Liver (tissue), 9 donors: Measurements from ENCODE around the gene LTV1. TPM values are rescaled to one million over a fixed set of nuclear protein-coding genes. Genes with fewer than 3 reads are reported as not detected.

Experiments
- DNase-seq: peaks from one replicate; pipeline ENCODE4 v3.0.0-alpha.2; 2017; ENCODE audit warnings: low spot score
- H3K27ac ChIP-seq, 2 donors: one replicate each; pipeline ENCODE4 v1.7.0; 2013; ENCODE audit warnings: inconsistent platforms in 2 of 2, low read length in 2 of 2, control low read depth in 1 of 2, low read depth in 1 of 2, mild to moderate bottlenecking in 1 of 2
- H3K27me3 ChIP-seq, 4 donors: one replicate each; pipeline versions ENCODE4 v1.6.1 to v1.7.0; 2013; ENCODE audit warnings: low read length in 3 of 4, inconsistent platforms in 1 of 4, mild to moderate bottlenecking in 1 of 4, moderate library complexity in 1 of 4; ENCODE audit not compliant: control insufficient read depth in 4 of 4, insufficient read depth in 4 of 4
- H3K36me3 ChIP-seq, 4 donors: one replicate each; pipeline versions ENCODE4 v1.6.1 to v1.7.0; 2013; ENCODE audit warnings: low read length in 3 of 4, mild to moderate bottlenecking in 3 of 4, low read depth in 1 of 4, moderate library complexity in 1 of 4; ENCODE audit not compliant: control insufficient read depth in 4 of 4, insufficient read depth in 3 of 4
- H3K4me1 ChIP-seq, 4 donors: one replicate each; pipeline versions ENCODE4 v1.6.1 to v1.7.0; 2013; ENCODE audit warnings: low read length in 3 of 4, mild to moderate bottlenecking in 3 of 4, moderate library complexity in 1 of 4; ENCODE audit not compliant: control insufficient read depth in 4 of 4, insufficient read depth in 4 of 4
- H3K4me3 ChIP-seq, 3 donors: one replicate each; pipeline versions ENCODE4 v1.6.1 to v1.7.0; 2013; ENCODE audit warnings: low read length in 3 of 3, control low read depth in 1 of 3, low read depth in 1 of 3, mild to moderate bottlenecking in 1 of 3
- H3K9ac ChIP-seq, 2 donors: one replicate each; pipeline ENCODE4 v1.7.0; 2013; ENCODE audit warnings: low read length in 2 of 2, mild to moderate bottlenecking in 2 of 2, moderate library complexity in 2 of 2, control low read depth in 1 of 2, low read depth in 1 of 2
- H3K9me3 ChIP-seq, 4 donors: one replicate each; pipeline versions ENCODE4 v1.6.1 to v1.7.0; 2013; ENCODE audit warnings: low read length in 3 of 4; ENCODE audit not compliant: control insufficient read depth in 4 of 4
- ATF3 ChIP-seq: IDR thresholded peaks from 2 replicates; pipeline ENCODE4 v1.6.1; 2016; ENCODE audit warnings: antibody characterized with exemption
- CTCF ChIP-seq: fragments of 150-350 bp; IDR thresholded peaks from 2 replicates; pipeline ENCODE4 v1.5.1; 2017; ENCODE audit warnings: improper control_type of control experiment, low read depth, low read length; ENCODE audit not compliant: missing input control
- EGR1 ChIP-seq, 2 donors: IDR thresholded peaks; 2 replicates each; pipeline ENCODE4 v1.6.1; 2016 to 2018; ENCODE audit warnings: antibody characterized with exemption in 2 of 2, low read depth in 2 of 2
- FOXA1 ChIP-seq: IDR thresholded peaks from 2 replicates; pipeline ENCODE4 v1.6.1; 2016; ENCODE audit warnings: antibody characterized with exemption
- FOXA2 ChIP-seq: IDR thresholded peaks from 2 replicates; pipeline ENCODE4 v1.6.1; 2016; ENCODE audit warnings: antibody characterized with exemption
- HNF4A ChIP-seq, 2 donors: conservative IDR thresholded peaks; 2 replicates each; pipeline ENCODE4 v1.6.1; 2016; ENCODE audit warnings: antibody characterized with exemption in 2 of 2, mild to moderate bottlenecking in 2 of 2
- HNF4G ChIP-seq: IDR thresholded peaks from 2 replicates; pipeline ENCODE4 v1.6.1; 2016; ENCODE audit warnings: antibody characterized with exemption
- MAX ChIP-seq: IDR thresholded peaks from 2 replicates; pipeline ENCODE4 v1.6.1; 2016; ENCODE audit warnings: antibody characterized with exemption
- NR2F2 ChIP-seq: IDR thresholded peaks from 2 replicates; pipeline ENCODE4 v1.6.1; 2016; ENCODE audit warnings: antibody characterized with exemption
- RAD21 ChIP-seq, 2 donors: IDR thresholded peaks; 2 replicates each; pipeline ENCODE4 v1.6.1; 2016; ENCODE audit warnings: antibody characterized with exemption in 2 of 2, mild to moderate bottlenecking in 2 of 2
- RXRA ChIP-seq, 2 donors: IDR thresholded peaks; 2 replicates each; pipeline ENCODE4 v1.6.1; 2017 to 2018; ENCODE audit warnings: antibody characterized with exemption in 2 of 2, mild to moderate bottlenecking in 1 of 2
- TAF1 ChIP-seq: conservative IDR thresholded peaks from 2 replicates; pipeline ENCODE4 v1.6.1; 2016; ENCODE audit warnings: antibody characterized with exemption, mild to moderate bottlenecking
- YY1 ChIP-seq: IDR thresholded peaks from 2 replicates; pipeline ENCODE4 v1.6.1; 2016; ENCODE audit warnings: antibody characterized with exemption, mild to moderate bottlenecking
- ZBTB33 ChIP-seq: IDR thresholded peaks from 2 replicates; pipeline ENCODE4 v1.6.1; 2016; ENCODE audit warnings: antibody characterized with exemption
- WGBS: extraction: QIAGEN DNeasy Blood & Tissue Kit; methylation state at CpG from one replicate; pipeline ENCODE4 v1.1.7; 2013; 5-methylcytosine and 5-hydroxymethylcytosine counted together
- polyA plus RNA-seq, 2 donors: library from polyadenylated mRNA; stranded (reverse) in 1 of 2; unstranded in 1 of 2; fragments of 200-250 nt in 1 of 2; fragments of >200 nt in 1 of 2; fragmentation: Nextera tagmentation in 1 of 2; extraction: Ambion mirVana in 1 of 2; gene quantifications; one replicate each; pipeline versions ENCODE4 v1.2.1 to v1.2.3, GENCODE V29; 2013 to 2015
- total RNA-seq, 2 donors: library from RNA; depleted of rRNA; stranded (reverse); fragments of >200 nt; gene quantifications; one replicate each; pipeline ENCODE4 v1.2.3, GENCODE V29; 2014
- TF ChIP-seq, protein P1 (sequence below): IDR thresholded peaks from 2 replicates; pipeline ENCODE4 v1.6.1; 2016; ENCODE audit warnings: antibody characterized with exemption, mild to moderate bottlenecking
- donor health status: healthy.
- donor health status: healthy.
- donor health status: healthy.
- donor health status: healthy.
- donor health status: healthy.

Gene LTV1
- total and polyA plus RNA-seq, 4 donors = 8.7 to 14.5 (median 13.1) TPM

- no peak overlapping the region for H3K4me3 ChIP-seq
- TF ChIP-seq RXRA (IDR thresholded peaks at IDR 0.05) = no peak
- TF ChIP-seq TAF1 = no peak
- TF ChIP-seq HNF4G = no peak
- TF ChIP-seq CTCF = no peak
- TF ChIP-seq, protein P1, sequence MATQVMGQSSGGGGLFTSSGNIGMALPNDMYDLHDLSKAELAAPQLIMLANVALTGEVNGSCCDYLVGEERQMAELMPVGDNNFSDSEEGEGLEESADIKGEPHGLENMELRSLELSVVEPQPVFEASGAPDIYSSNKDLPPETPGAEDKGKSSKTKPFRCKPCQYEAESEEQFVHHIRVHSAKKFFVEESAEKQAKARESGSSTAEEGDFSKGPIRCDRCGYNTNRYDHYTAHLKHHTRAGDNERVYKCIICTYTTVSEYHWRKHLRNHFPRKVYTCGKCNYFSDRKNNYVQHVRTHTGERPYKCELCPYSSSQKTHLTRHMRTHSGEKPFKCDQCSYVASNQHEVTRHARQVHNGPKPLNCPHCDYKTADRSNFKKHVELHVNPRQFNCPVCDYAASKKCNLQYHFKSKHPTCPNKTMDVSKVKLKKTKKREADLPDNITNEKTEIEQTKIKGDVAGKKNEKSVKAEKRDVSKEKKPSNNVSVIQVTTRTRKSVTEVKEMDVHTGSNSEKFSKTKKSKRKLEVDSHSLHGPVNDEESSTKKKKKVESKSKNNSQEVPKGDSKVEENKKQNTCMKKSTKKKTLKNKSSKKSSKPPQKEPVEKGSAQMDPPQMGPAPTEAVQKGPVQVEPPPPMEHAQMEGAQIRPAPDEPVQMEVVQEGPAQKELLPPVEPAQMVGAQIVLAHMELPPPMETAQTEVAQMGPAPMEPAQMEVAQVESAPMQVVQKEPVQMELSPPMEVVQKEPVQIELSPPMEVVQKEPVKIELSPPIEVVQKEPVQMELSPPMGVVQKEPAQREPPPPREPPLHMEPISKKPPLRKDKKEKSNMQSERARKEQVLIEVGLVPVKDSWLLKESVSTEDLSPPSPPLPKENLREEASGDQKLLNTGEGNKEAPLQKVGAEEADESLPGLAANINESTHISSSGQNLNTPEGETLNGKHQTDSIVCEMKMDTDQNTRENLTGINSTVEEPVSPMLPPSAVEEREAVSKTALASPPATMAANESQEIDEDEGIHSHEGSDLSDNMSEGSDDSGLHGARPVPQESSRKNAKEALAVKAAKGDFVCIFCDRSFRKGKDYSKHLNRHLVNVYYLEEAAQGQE = no peak
- no peak for TF ChIP-seq EGR1 (IDR thresholded peaks at IDR 0.05; ENCODE audit: low read depth in 2 of 2)
- TF ChIP-seq RAD21 (IDR thresholded peaks at IDR 0.05) = peak in 1 of 2 donors; percentile 6
- no peak for TF ChIP-seq ATF3
- TF ChIP-seq FOXA2 = no peak
- no peak for TF ChIP-seq YY1
- TF ChIP-seq FOXA1 = no peak
- TF ChIP-seq ZBTB33 = no peak
- TF ChIP-seq MAX = no peak
- TF ChIP-seq HNF4A (conservative IDR thresholded peaks at IDR 0.05) = no peak
- TF ChIP-seq NR2F2 = peak; percentile 42
- H3K27ac ChIP-seq = no peak overlapping the region
- no peak overlapping the region for H3K9ac ChIP-seq
- no peaks in the 10 kb centered on the region for H3K27me3 ChIP-seq
- H3K36me3 ChIP-seq = no peaks in the 10 kb centered on the region
- no peak for DNase-seq
- no peaks in the 10 kb centered on the region for H3K4me1 ChIP-seq
- 60% methylated on average over 6 of the region's 6 CpGs for WGBS
- no peaks in the 10 kb centered on the region for H3K9me3 ChIP-seq
Observed at GRCh38 chr6:143901885-143902750, 59.0 kb downstream of the LTV1 start.
